A549 treated with Mapracorat at 1 μM for 4 hours (cell line): ENCODE measurements around the gene HIGD2B. TPM values are rescaled to one million over a fixed set of nuclear protein-coding genes. Genes with fewer than 3 reads are reported as not detected.

Source experiments
- total RNA-seq: library from RNA; stranded (reverse); fragments of 200-300 nt; extraction: Qiagen RNA extraction; gene quantifications from 5 replicates; pipeline ENCODE4 v1.2.3, GENCODE V29; 2022

Gene HIGD2B, protein sequence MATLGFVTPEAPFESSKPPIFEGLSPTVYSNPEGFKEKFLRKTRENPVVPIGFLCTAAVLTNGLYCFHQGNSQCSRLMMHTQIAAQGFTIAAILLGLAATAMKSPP
- total RNA-seq = not detected in 5 replicates

DNA sequence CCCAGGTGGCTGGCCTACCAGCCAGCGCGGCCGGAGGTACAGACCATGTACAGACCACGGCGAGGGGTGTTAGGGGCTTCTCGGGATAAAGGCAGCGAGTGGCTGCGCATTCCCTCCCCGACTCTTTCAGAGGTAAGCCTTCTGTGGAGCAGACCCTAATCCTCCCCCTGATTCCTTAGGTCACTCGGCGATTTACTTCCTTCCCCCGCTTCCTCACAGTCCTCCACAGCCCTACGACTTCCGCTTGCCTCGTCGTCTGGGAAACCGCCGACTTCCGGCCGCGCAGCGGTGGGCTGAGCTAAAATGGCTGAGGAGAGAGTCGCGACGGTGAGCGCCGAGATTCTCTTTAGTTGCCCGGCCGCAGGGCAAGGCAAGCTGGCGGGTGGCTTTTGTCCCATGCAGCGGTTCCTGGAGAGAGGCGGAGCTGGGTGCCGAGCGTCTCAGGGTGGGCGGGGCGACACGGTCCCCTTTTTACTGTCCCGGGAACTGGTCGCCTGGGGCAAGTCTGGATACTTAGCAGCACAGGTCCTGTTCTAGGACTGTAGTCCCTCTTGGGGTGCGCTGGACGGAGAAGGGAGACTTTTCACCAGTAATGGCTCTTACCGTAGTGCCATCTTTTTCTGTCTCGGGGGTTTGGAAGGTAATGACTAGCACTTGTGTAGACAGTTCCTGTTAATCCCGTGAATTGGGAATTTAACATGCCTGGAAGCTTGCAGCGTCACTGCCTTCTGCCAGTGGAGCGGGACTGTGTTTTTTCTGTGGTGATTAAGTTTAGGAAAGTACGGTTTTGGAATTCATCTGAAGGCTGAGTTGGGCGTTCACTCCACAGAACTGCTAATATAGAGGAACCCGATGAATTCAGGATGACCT, at the start of gene HIGD2B, which contains the start of gene BBS4:
TSS of gene HIGD2B (minus strand) at position 258 of the 870 bp plus-strand sequence. CDS start 9,808 bp downstream, outside the sequence.
TSS of gene BBS4 (plus strand) at position 283 of the 870 bp plus-strand sequence. CDS start at position 304, 21 bp downstream.

GRCh38 chr15:72654397-72654796, 31.6 kb downstream of the HIGD2B start, which contains the start of gene GOLGA6B:
GOLGA6B (plus strand) TSS chr15:72654697; CDS start chr15:72654738, 41 bp downstream.

Other genes with a start within 250 kb of the HIGD2B start
- 45.5 to 86.3 TPM (median 76.1 TPM) in 5 replicates for gene ARIH1, start 211.9 kb downstream of the HIGD2B start, total RNA-seq
- gene GOLGA6B, start 31.5 kb downstream of the HIGD2B start, total RNA-seq = 0.10 TPM in 1 of 5 replicates, not detected in the others
- gene BBS4, start within 50 bp of the HIGD2B start, total RNA-seq = 15.1 to 19.8 TPM (median 17.4 TPM) in 5 replicates
- 68.4 to 75.2 TPM (median 71.0 TPM) in 5 replicates for gene ADPGK, start 97.6 kb upstream of the HIGD2B start, total RNA-seq